H1 (cell line): ENCODE results near the gene NELFB. TPM values are rescaled to one million over a fixed set of nuclear protein-coding genes. Genes with fewer than 3 reads are reported as not detected.

Source experiments
- CTCF ChIA-PET: fragments of 300-600 bp; sonication (Branson Sonifier 250); formaldehyde crosslinking; loops from one replicate; lab custom pipeline; 2021; ENCODE audit not compliant: partially characterized antibody; lab: Charles Lee
- POLR2A ChIA-PET: fragments of 300-600 bp; sonication (Branson Sonifier 250); formaldehyde crosslinking; loops from one replicate; lab custom pipeline; 2021; ENCODE audit warnings: inconsistent platforms; ENCODE audit not compliant: partially characterized antibody; lab: Charles Lee
- DNase-seq, 2 experiments: peaks; one replicate each; pipeline versions ENCODE4 v3.0.0 to v3.0.0-alpha.2; 2010 to 2022; ENCODE audit warnings: low spot score in 2 of 2, low read depth in 1 of 2, mixed read lengths in 1 of 2
- FAIRE-seq: peaks from 2 replicates; lab custom pipeline; 2011; peaks lifted over from hg19 to GRCh38; lab: Jason Lieb, UNC
- H2AFZ ChIP-seq: 2 replicates; pipeline ENCODE4 v1.8.1; 2012; ENCODE audit warnings: low read length, inconsistent platforms
- H2AK5ac ChIP-seq: 2 replicates; pipeline ENCODE4 v1.6.1; 2013; ENCODE audit warnings: low read depth, low read length
- H2BK120ac ChIP-seq: replicated peaks from 2 replicates; pipeline ENCODE3; 2013; ENCODE audit warnings: low read depth, low read length, inconsistent platforms
- H2BK12ac ChIP-seq: 2 replicates; pipeline ENCODE4 v1.6.1; 2013; ENCODE audit warnings: low read depth, low read length
- H2BK15ac ChIP-seq: 2 replicates; pipeline ENCODE4 v1.6.1; 2013; ENCODE audit warnings: low read length
- H2BK20ac ChIP-seq: 2 replicates; pipeline ENCODE4 v1.6.1; 2013; ENCODE audit warnings: low read length
- H2BK5ac ChIP-seq: 2 replicates; pipeline ENCODE4 v1.6.1; 2013; ENCODE audit warnings: low read depth, low read length
- H3K14ac ChIP-seq: 2 replicates; pipeline ENCODE4 v1.6.1; 2013; ENCODE audit warnings: inconsistent platforms; ENCODE audit not compliant: insufficient read length
- H3K18ac ChIP-seq: 2 replicates; pipeline ENCODE4 v1.6.1; 2013; ENCODE audit warnings: low read length; ENCODE audit errors: extremely low read depth
- H3K23ac ChIP-seq: 2 replicates; pipeline ENCODE4 v1.6.1; 2013; ENCODE audit warnings: inconsistent platforms; ENCODE audit not compliant: insufficient read length
- H3K23me2 ChIP-seq: 2 replicates; pipeline ENCODE4 v1.6.1; 2013; ENCODE audit warnings: low read depth, low read length
- H3K27ac ChIP-seq: 2 replicates; pipeline ENCODE4 v1.6.1; 2011; ENCODE audit warnings: low read depth, low read length, inconsistent platforms
- H3K27me3 ChIP-seq, 4 experiments: replicated peaks in 1 of 4; 1 replicate in 1 of 4; 2 replicates in 3 of 4; pipeline versions ENCODE4 v1.6.1 to v1.8.1; 2011 to 2013; ENCODE audit warnings: low read length in 3 of 4, mild to moderate bottlenecking in 3 of 4, inconsistent platforms in 2 of 4, mixed read lengths in 2 of 4, moderate library complexity in 1 of 4; ENCODE audit not compliant: control insufficient read depth in 3 of 4, insufficient read depth in 3 of 4; ENCODE audit errors: extremely low read depth in 1 of 4
- H3K36me3 ChIP-seq, 4 experiments: 2 replicates each; pipeline versions ENCODE4 v1.6.1 to v1.8.1; 2011 to 2013; ENCODE audit warnings: mild to moderate bottlenecking in 4 of 4, low read length in 3 of 4, moderate library complexity in 2 of 4, control low read depth in 1 of 4, inconsistent platforms in 1 of 4; ENCODE audit not compliant: insufficient read depth in 4 of 4, control insufficient read depth in 2 of 4
- H3K4ac ChIP-seq: replicated peaks from 2 replicates; pipeline ENCODE3; 2013; ENCODE audit warnings: low read length, low read depth, mixed read lengths, inconsistent platforms; ENCODE audit not compliant: insufficient read length
- H3K4me1 ChIP-seq, 4 experiments: replicated peaks in 1 of 4; 1 replicate in 1 of 4; 2 replicates in 3 of 4; pipeline versions ENCODE4 v1.6.1 to v1.8.1; 2011 to 2013; ENCODE audit warnings: low read length in 3 of 4, inconsistent platforms in 2 of 4, mixed read lengths in 1 of 4; ENCODE audit not compliant: insufficient read depth in 4 of 4, control insufficient read depth in 3 of 4
- H3K4me2 ChIP-seq, 2 experiments: 2 replicates each; pipeline versions ENCODE4 v1.6.1 to v1.8.1; 2011 to 2013; ENCODE audit warnings: low read depth in 2 of 2, low read length in 2 of 2, control low read depth in 1 of 2, inconsistent platforms in 1 of 2, mild to moderate bottlenecking in 1 of 2; ENCODE audit not compliant: insufficient read depth in 1 of 2
- H3K4me3 ChIP-seq, 4 experiments: fragments of 200-600, 300-600 bp in 1 of 4; sonication (generic), shearing (Covaris generic), sonication (Bioruptor Twin) in 1 of 4; 2 replicates each; pipeline versions ENCODE4 v1.5.1 to v1.8.1; 2011 to 2016; ENCODE audit warnings: low read length in 4 of 4, low read depth in 3 of 4, control low read depth in 2 of 4, inconsistent platforms in 2 of 4, mild to moderate bottlenecking in 2 of 4, mixed read lengths in 1 of 4, moderate library complexity in 1 of 4; ENCODE audit not compliant: insufficient read depth in 2 of 4; ENCODE audit errors: extremely low read depth in 1 of 4
- H3K56ac ChIP-seq: replicated peaks from 2 replicates; pipeline ENCODE3; 2013; ENCODE audit warnings: low read depth, mild to moderate bottlenecking, mixed read lengths, low read length, inconsistent platforms; ENCODE audit not compliant: insufficient read length
- H3K79me1 ChIP-seq: 2 replicates; pipeline ENCODE4 v1.6.1; 2013; ENCODE audit warnings: low read depth, low read length, control low read depth
- H3K79me2 ChIP-seq, 2 experiments: 2 replicates each; pipeline versions ENCODE4 v1.6.1 to v1.8.1; 2012 to 2013; ENCODE audit warnings: low read length in 2 of 2, mild to moderate bottlenecking in 2 of 2, inconsistent platforms in 1 of 2; ENCODE audit not compliant: insufficient read depth in 2 of 2, control insufficient read depth in 1 of 2
- H3K9ac ChIP-seq, 4 experiments: replicated peaks in 1 of 4; 1 replicate in 1 of 4; 2 replicates in 3 of 4; pipeline versions ENCODE4 v1.6.1 to v1.8.1; 2011 to 2013; ENCODE audit warnings: low read depth in 3 of 4, low read length in 3 of 4, control low read depth in 2 of 4, mild to moderate bottlenecking in 2 of 4, moderate library complexity in 2 of 4, inconsistent platforms in 1 of 4; ENCODE audit errors: extremely low read depth in 1 of 4
- H3K9me3 ChIP-seq, 2 experiments: 2 replicates each; pipeline versions ENCODE4 v1.6.1 to v1.8.1; 2012 to 2013; ENCODE audit warnings: mild to moderate bottlenecking in 2 of 2, moderate library complexity in 2 of 2, control low read depth in 1 of 2, inconsistent platforms in 1 of 2, low read depth in 1 of 2, low read length in 1 of 2, mixed read lengths in 1 of 2; ENCODE audit not compliant: insufficient read depth in 2 of 2
- H4K20me1 ChIP-seq, 2 experiments: replicated peaks in 1 of 2; 2 replicates each; pipeline versions ENCODE3 to v1.8.1; 2011 to 2013; ENCODE audit warnings: inconsistent platforms in 2 of 2, low read length in 2 of 2, mild to moderate bottlenecking in 1 of 2; ENCODE audit not compliant: insufficient read depth in 2 of 2, control insufficient read depth in 1 of 2
- H4K5ac ChIP-seq: 2 replicates; pipeline ENCODE4 v1.6.1; 2013; ENCODE audit warnings: low read length, low read depth, mixed read lengths, inconsistent platforms; ENCODE audit not compliant: insufficient read length
- H4K8ac ChIP-seq: 2 replicates; pipeline ENCODE4 v1.8.0; 2013; ENCODE audit warnings: mild to moderate bottlenecking, moderate library complexity, low read length, inconsistent platforms; ENCODE audit not compliant: insufficient read depth; ENCODE audit errors: extremely low read depth
- H4K91ac ChIP-seq: replicated peaks from 2 replicates; pipeline ENCODE3; 2013; ENCODE audit warnings: low read length, mixed read lengths, inconsistent platforms; ENCODE audit not compliant: insufficient read length
- BACH1 ChIP-seq: IDR thresholded peaks from 2 replicates; pipeline ENCODE4 v1.6.1; 2012; ENCODE audit warnings: low read length, improper control_type of control experiment
- MAX ChIP-seq: IDR thresholded peaks from 2 replicates; pipeline ENCODE4 v1.6.1; 2012; ENCODE audit warnings: inconsistent platforms
- RAD21 ChIP-seq, 2 experiments: IDR thresholded peaks in 1 of 2; conservative IDR thresholded peaks in 1 of 2; 2 replicates each; pipeline ENCODE4 v1.6.1; 2011; ENCODE audit warnings: low read depth in 2 of 2, low read length in 2 of 2, improper control_type of control experiment in 1 of 2, inconsistent platforms in 1 of 2, mild to moderate bottlenecking in 1 of 2, moderate library complexity in 1 of 2
- WGBS, 2 experiments: shearing (Covaris generic) in 1 of 2; methylation state at CpG; one replicate each; pipeline versions ENCODE4 v1.1.6 to v1.1.7; 2013 to 2015; ENCODE audit warnings: low lambda C conversion rate in 2 of 2, mixed read lengths in 2 of 2, inconsistent platforms in 1 of 2, low coverage in 1 of 2, missing lambda C conversion rate in 1 of 2; ENCODE audit not compliant: insufficient replicate concordance in 2 of 2, insufficient coverage in 1 of 2, insufficient read length in 1 of 2; ENCODE audit errors: extremely low coverage in 1 of 2, missing lambda C conversion rate in 1 of 2; 5-methylcytosine and 5-hydroxymethylcytosine counted together
- polyA plus RNA-seq, 7 experiments: library from polyadenylated mRNA; depleted of rRNA in 3 of 7; stranded (reverse) in 5 of 7; unstranded in 2 of 7; fragments of >200 nt in 5 of 7; fragments of 200-250 nt in 2 of 7; gene quantifications; 1 replicate in 5 of 7; 2 replicates in 1 of 7; 4 replicates in 1 of 7; pipeline versions ENCODE4 v1.2.1 to v1.2.3, GENCODE V29; 2011 to 2013; ENCODE audit warnings: missing spikeins in 2 of 7, mixed read lengths in 2 of 7
- total RNA-seq: library from RNA; stranded (reverse); fragmentation: NEBNext Ultra II Directional; extraction: Animal tissue kit (Norgen Biotek cat#: 25700); gene quantifications from 2 replicates; pipeline ENCODE4 v1.2.1, GENCODE V29; 2021
- TF ChIP-seq, protein P1 (sequence below), 3 experiments: IDR thresholded peaks; 1 replicate in 2 of 3; 2 replicates in 1 of 3; pipeline versions ENCODE4 v1.5.1 to v1.6.1; 2011; ENCODE audit warnings: low read length in 3 of 3, mild to moderate bottlenecking in 3 of 3, inconsistent platforms in 2 of 3, low read depth in 1 of 3, moderate library complexity in 1 of 3; ENCODE audit not compliant: insufficient read depth in 1 of 3; ENCODE audit errors: control extremely low read depth in 1 of 3

Gene NELFB
- total and polyA plus RNA-seq, 2 of the 8 experiments (the other 6 are each of a cell fraction or from before 2014, with no cell fraction given), result 57.6 to 78.0 TPM

GRCh38 chr9:137213160-137214060 lies 41.7 kb upstream of the NELFB start:
- TF ChIP-seq MAX (0 out of 2 replicates have a peak, but pooled peaks have one; percentile 29), RAD21 (IDR thresholded peaks at IDR 0.05 in 1 of 2, conservative IDR thresholded peaks at IDR 0.05 in 1 of 2; ENCODE audit: low read depth in 2 of 2, low read length in 2 of 2) (peak; percentile 36 to 51; a peak in 3 of 4 replicates), BACH1 (no peak)
- TF ChIP-seq, protein P1, sequence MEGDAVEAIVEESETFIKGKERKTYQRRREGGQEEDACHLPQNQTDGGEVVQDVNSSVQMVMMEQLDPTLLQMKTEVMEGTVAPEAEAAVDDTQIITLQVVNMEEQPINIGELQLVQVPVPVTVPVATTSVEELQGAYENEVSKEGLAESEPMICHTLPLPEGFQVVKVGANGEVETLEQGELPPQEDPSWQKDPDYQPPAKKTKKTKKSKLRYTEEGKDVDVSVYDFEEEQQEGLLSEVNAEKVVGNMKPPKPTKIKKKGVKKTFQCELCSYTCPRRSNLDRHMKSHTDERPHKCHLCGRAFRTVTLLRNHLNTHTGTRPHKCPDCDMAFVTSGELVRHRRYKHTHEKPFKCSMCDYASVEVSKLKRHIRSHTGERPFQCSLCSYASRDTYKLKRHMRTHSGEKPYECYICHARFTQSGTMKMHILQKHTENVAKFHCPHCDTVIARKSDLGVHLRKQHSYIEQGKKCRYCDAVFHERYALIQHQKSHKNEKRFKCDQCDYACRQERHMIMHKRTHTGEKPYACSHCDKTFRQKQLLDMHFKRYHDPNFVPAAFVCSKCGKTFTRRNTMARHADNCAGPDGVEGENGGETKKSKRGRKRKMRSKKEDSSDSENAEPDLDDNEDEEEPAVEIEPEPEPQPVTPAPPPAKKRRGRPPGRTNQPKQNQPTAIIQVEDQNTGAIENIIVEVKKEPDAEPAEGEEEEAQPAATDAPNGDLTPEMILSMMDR (IDR thresholded peaks at IDR 0.05; ENCODE audit: control extremely low read depth in 1 of 3, insufficient read depth in 1 of 3, low read depth in 1 of 3, low read length in 3 of 3), result peak in 2 of 3 experiments; percentile 44 to 61; a peak in 2 of 4 replicates
- TF ChIP-seq, all 59 proteins: peak for 3
- DNase-seq (no peak), FAIRE-seq (no peak)
- Histone ChIP-seq H3K14ac (no peak overlapping the region), H3K23me2 (no peaks in the 10 kb centered on the region), H4K91ac (no peak overlapping the region), H2BK5ac (no peak overlapping the region), H4K5ac (no peak overlapping the region), H2BK120ac (no peak overlapping the region), H2AFZ (no peak overlapping the region), H2AK5ac (no peak overlapping the region), H4K8ac (no peak overlapping the region), H4K20me1 (peaks cover 0 to 14% of the 10 kb centered on the region in 2 experiments), H3K9ac (no peak overlapping the region), H3K27me3 (no peaks in the 10 kb centered on the region), H2BK12ac (no peak overlapping the region), H2BK20ac (no peak overlapping the region), H3K27ac (no peak overlapping the region), H3K18ac (no peak overlapping the region), H3K9me3 (no peaks in the 10 kb centered on the region), H3K4me2 (no peak overlapping the region), H3K36me3 (peaks cover 0 to 22% (median 9%) of the 10 kb centered on the region in 4 experiments; a peak in 7 of 8 replicates), H3K23ac (no peak overlapping the region), H3K4ac (no peak overlapping the region), H2BK15ac (no peak overlapping the region), H3K79me2 (no peaks in the 10 kb centered on the region), H3K4me3 (no peak overlapping the region), H3K79me1 (no peaks in the 10 kb centered on the region; the same call in 1 of the 2 replicates), H3K56ac (no peak overlapping the region), H3K4me1 (peaks cover 0 to 6% (median 4%) of the 10 kb centered on the region in 4 experiments; a peak in 5 of 7 replicates)
- POLR2A ChIA-PET, result interaction anchor here (0.9 to 69.9 kb wide), 10 partner anchors 6 to 84 kb away, joined by 3 to 1462 read pairs (median 6); partner anchors contain the start of genes ANAPC2, CYSRT1, NDOR1 and NELFB
- 91% methylated on average over 42 of the region's 49 CpGs; no CpG with 5 or more reads in 1 of the 2 experiments for WGBS, 2 experiments
- CTCF ChIA-PET, result interaction anchor here (0.5 to 4.0 kb wide), 20 partner anchors 9 to 188 kb away, joined by 3 to 31 read pairs (median 4); partner anchors contain the start of genes ANAPC2, CYSRT1, RNF208 and RNF224
